TTC549 (cell line): ENCODE results near the gene YTHDF2.
"Not testable (repeated sequence)": the region's sequence is repeated elsewhere in the genome, so short reads cannot be mapped to it uniquely, and the experiment has no call there.

Experiments used
- FAIRE-seq: peaks from 2 replicates; lab custom pipeline; 2012; peaks lifted over from hg19 to GRCh38; lab: Jason Lieb, UNC

Gene YTHDF2

GRCh38 chr1:28736450-28737306 lies at the start of gene YTHDF2:
Gene YTHDF2 (plus strand): TSS chr1:28736940. CDS start chr1:28737121, 181 bp downstream.
- FAIRE-seq, result no peak

DNA sequence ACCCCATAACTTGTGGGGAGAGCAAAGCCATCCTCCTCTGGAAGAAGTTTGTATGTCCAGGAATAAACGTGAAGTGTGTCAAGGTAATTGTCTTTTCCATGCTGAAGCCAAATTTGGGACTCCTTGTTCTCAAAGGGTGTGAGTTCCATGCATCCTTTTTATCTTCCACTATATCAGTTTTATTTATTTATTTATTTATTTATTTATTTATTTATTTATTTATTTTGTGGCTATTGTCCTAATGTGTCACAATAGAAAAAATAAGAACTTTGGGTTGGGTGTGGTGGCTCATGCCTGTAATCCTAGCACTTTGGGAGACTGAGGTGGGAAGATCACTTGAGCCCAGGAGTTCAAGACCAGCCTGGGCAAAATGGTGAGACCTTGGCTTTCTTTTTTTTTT lies 45.1 kb upstream of the YTHDF2 start:
- not testable (repeated sequence) for FAIRE-seq

DNA sequence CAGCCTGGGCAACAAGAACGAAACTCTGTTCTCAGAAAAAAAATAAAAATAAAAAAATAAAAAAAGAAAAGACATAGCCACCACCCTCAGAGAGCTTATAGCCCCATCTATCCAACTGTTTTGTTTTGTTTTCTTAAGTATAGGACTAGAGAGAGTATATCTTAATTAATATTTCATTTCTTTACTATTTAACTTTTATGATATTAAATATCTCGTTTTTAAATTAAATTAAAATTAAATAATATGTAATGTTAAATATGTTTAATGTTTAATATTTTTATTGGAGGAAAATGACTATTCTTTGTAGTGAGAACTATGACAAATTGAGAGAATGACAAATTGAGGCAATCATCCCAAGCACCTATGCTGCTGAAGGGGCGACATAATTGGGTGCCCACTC lies 33.1 kb upstream of the YTHDF2 start:
- FAIRE-seq, result no peak

GRCh38 chr1:28716336-28716735 lies 20.4 kb upstream of the YTHDF2 start:
- no peak for FAIRE-seq

- no peak for FAIRE-seq
Observed at GRCh38 chr1:28718166-28718565, 18.6 kb upstream of the YTHDF2 start.

DNA sequence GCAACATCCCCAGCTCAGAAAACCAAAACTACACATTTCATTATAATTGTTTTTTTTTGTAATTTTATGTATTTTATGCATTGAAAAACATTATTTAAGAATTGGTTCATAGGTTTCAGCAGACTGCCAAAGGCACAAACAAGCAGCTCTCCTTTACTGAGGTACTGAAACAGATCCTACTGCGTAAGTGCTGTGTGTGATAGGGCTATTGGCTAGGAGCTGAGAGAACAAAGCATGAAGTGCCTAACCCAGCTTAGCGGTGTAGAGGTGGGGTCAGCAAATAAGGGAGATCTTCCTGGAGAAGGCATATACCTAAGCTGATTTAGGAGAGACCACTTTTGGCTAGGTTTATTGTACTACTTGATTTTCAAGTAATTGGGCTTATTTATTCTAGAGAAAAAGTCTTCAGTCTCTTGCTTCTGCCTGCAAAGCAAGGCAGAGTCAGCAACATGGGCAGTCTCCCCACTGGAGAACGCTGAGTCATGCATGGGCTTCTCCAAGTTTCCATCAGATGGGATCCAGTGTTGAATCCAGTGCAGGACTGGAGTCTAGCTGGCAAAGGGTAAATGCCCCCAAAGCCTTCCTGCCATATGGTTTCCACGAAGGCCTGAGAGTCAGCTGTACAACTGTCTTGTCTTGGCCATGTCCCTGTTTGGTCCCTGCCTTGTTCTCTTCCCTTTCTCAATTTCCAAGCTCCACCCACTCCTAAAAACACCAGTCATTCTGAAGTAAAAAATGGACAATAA lies 18.0 kb upstream of the YTHDF2 start:
- FAIRE-seq, result no peak

DNA sequence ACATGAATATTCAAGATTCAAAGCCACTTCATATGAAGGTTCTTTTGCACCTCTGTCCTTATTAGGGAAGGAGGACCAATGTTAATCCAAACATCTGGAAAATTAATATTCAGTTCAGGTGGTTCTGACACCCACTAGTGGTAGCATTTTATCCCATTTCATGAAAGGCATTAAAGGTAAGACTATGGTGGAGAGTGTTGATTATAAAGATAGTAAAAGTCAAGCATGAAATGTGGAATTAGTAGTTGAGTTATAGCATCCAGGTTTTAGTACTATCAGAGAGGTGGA lies 17.5 kb upstream of the YTHDF2 start:
- FAIRE-seq, result no peak

- FAIRE-seq, result no peak
Observed at GRCh38 chr1:28720376-28720775, 16.4 kb upstream of the YTHDF2 start.

DNA sequence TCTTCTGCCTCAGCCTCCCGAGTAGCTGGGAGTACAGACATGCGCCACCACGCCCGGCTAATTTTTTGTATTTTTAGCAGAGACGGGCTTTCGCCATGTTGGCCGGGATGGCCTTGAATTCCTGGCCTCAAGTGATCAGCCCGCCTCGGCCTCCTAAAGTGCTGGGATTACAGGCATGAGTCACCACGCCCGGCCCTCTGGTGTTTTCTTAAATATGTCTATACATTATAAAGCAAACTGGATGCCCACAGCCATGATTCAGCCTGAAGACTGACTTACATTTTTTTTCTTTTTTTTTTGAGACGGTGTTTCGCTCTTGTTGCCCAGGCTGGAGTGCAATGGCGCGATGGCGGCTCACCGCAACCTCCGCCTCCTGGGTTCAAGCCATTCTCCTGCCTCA lies 14.8 kb upstream of the YTHDF2 start:
- FAIRE-seq, result not testable (repeated sequence)

DNA sequence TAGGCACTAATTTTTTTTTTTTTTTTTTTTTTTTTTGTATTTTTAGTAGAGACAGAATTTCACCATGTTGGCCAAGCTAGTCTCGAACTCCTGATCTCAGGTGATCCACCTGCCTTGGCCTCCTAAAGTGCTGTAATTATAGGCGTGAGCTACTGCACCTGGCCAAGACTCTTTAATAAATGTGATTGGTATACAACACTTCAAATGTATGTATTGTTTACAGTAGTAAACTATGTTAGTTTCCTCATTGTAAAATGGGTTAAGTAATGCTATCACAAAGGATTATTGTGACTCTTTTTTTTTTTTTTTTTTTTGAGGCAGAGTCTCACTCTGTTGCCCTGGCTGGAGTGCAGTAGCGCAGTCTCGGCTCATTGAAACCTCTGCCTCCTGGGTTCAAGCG lies 11.4 kb upstream of the YTHDF2 start:
- FAIRE-seq, result not testable (repeated sequence)

- FAIRE-seq, result no peak
Observed at GRCh38 chr1:28735961-28736449, 735 bp upstream of the YTHDF2 start.

DNA sequence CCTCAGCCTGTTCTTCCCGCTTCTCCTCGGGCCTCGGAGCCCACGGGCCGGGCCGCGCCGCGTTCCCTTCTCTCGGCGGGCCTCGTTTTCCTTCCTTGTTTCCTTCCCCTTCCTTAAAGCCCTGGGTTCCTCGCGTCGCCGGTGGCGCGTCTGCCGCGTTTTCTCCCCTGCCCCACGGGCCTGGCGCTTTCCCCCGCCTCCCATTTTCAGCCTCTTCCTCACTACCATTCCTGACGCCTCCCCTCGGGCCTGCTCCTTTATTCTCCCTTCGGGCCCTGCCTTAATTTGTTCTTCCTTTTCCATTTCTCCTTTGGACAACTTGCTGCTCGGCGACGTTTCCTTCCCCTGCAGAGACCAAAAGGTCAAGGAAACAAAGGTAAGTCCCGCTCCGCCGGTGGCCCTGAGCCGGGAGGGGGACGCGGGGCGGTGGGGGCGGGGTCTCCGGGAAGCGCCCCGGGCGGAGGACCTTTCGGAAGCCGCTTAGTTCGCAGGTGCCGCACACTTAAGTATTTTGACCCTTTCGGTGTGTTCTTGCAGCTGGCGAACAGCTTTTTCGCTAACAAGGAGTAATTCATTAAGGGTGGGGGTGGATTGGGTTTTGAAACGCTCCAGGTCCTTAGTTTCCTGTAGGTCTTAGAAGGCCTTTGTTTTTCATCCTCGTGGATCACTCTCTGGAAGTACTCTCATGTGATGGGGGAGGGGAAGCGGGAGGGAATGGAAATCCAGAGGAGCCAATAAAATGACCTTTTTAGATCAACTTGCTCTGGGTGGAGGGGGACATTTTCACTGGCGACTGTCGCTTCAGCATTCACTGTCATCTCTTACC lies 780 bp downstream of the YTHDF2 start:
- no peak for FAIRE-seq

DNA sequence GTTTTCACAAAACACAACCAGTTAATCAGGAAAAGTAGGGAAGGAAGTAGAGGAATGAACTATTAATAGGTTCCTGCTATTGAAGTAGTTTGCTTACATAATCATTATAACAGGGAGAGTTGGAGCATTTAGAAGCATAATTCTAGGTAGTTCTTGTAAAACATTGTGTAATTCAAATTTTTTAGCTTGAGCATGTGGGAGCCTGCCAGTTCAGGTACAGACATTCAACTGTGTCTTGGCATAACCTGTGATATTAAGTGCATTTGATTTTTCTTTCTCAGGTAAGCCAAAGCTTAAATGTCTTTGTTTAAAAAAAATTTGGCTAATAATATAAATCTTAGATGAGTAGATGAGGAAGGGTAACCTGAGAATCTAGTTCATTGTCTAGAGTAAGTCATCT lies 3.4 kb downstream of the YTHDF2 start:
- FAIRE-seq, result no peak

DNA sequence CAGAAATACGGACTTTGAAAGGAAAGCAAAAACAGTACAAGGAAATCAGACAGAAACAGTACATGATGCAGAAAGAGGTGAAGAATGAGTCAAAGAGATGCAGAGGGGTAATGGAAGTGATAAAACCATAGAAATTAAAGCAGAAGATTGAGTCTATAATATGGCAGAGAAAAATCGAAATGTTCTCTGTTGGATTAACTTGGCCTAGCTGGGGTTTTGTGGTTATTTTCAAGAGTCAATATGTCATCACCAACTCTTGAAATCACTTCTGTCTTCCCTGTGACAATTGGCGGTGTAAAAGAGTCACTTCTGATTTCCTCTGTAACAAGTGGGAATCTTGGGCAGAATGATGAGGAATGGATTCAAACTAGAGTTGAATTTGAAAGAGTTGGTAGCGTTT lies 7.4 kb downstream of the YTHDF2 start:
- FAIRE-seq, result no peak

DNA sequence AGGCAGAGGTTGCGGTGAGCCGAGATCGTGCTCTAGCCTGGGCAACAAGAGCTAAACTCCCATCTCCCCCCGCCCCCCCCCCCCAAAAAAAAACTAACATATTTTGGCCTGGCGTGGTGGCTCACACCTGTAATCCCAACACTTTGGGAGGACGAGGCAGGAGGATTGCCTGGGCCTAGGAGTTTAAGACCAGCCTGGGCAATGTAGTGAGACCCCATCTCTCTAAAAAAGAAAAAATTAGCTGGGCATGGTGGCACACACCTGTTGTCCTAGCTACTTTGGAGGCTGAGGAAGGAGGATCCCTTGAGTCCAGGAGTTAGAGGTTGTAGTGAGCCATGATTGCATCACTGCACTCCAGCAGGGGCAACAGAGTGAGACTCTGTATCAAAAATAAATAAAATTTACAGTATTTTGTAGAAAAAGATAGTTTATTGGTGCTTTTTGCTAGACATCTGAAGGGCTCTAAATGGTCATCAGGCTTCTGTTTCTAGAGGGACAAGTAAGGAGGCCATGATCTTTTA lies 9.0 kb downstream of the YTHDF2 start:
- no peak for FAIRE-seq

GRCh38 chr1:28750330-28750729 lies 13.6 kb downstream of the YTHDF2 start:
- FAIRE-seq, result no peak

DNA sequence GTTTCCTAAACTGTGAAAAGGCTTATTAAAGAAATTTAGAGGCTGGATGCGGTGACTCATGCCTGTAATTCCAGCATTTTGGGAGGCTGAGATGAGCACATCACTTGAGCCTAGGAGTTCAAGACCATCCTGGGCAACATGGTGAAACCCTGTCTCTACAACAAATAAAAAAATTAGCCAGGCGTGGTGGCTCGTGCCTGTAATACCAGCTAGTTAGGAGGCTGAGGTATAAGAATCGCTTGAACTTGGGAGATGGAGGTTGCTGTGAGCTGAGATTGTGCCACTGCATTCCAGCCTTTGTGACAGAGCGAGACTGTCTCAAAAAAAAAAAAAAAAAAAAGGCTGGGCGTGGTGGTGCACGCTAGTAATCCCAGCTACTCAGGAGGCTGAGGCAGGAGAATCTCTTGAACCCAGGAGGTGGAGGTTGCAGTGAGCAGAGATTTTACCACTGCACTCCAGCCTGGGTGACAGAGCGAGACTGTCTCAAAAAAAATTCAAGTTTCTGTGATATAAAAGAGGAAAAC lies 14.1 kb downstream of the YTHDF2 start:
- FAIRE-seq, result not testable (repeated sequence)

DNA sequence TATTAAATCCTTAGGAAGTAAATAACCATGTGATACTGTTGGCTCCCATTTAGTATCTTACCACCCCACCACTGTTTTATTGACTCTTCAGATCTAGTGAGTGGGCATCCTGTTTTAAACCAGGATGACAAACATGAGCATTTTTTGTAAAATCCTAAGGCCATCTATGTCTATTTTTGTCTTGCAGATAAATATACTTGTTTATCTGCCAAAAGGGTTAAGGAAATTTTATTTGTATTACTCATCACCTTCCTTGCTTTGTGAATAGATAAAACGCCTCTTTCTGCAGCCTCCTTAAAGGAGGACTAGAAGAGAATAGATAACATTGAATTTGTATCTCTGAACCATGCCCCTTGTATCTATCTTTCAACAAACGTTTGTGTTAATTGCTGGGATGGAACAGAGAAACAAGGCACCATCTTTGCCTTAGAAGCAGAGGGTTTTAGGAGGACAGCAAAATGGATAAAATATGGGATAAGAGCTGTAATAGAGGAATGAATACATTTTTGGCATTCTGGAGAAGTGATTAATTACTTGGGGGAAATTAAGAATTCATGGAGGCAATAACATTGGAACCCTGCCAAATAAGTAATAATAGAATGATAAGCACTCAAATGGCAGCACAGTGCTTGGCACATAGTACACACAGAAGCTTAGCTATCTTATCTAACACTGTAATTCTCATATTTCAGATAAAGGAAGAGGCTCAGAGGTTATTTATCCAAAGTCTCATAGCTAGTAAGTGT lies 14.7 kb downstream of the YTHDF2 start:
- FAIRE-seq, result no peak

GRCh38 chr1:28755701-28756100 lies 19.0 kb downstream of the YTHDF2 start:
- no peak for FAIRE-seq

DNA sequence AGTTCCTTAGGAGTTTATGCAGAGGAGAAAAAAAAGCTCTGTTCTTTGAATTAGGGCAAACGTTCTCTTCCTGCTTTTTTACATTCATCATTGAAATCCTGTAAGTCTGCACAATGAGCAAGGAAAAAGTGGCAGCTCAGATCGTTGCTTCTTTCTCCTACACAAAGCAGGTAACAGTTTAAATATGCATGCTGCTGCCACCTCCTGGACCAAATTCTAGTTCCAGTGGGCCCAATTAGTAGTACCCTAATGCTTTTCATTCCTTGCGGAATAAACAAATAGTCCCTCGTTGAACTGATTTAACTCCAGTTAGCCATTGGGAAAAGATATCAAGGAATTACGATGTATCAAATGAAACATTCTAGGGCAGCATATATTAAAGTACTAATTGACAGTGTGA lies 20.1 kb downstream of the YTHDF2 start:
- no peak for FAIRE-seq

- no peak for FAIRE-seq
Observed at GRCh38 chr1:28758420-28758819, 21.7 kb downstream of the YTHDF2 start.

DNA sequence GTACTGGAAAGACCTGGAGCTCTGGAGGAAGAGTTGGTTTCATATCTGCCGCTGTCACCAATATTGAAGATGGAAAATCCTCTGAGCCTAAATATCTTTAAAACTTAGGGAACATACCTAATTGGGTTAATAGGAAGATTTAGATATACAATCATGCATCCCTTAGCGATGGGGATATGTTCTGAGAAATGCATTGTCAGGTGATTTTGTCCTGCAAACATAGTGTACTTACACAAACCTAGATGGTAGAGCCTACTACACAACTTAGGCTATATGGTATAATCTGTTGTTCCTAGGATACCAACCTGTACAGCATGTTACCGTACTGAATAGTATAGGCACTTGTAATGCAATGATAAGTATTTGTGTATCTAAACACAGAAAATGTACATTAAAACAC lies 22.5 kb downstream of the YTHDF2 start:
- no peak for FAIRE-seq
